ENCODE results near the gene CCDC50.

DNA sequence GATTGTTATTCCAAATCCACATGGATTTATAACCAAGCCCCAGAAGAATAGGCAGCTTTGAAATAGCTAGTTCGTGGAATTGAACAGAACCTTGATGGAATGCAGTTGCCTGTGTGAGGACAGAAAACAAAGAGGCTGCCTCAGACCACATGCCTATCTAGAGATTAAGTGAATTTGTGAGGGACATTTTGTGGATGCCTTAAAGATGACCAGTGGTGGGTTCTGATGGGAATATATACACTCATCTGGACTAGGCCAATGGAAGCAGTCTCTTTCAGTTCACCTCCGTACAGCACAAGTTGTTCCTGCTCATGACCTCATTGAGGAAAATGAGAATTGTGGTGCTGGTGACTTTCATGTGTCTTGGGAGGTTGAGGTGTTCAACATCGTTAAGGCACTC, 68.6 kb downstream of the CCDC50 start:
- no peak for TF ChIP-seq POLR2A (IDR thresholded peaks at IDR 0.05)
- TF ChIP-seq, protein P1, sequence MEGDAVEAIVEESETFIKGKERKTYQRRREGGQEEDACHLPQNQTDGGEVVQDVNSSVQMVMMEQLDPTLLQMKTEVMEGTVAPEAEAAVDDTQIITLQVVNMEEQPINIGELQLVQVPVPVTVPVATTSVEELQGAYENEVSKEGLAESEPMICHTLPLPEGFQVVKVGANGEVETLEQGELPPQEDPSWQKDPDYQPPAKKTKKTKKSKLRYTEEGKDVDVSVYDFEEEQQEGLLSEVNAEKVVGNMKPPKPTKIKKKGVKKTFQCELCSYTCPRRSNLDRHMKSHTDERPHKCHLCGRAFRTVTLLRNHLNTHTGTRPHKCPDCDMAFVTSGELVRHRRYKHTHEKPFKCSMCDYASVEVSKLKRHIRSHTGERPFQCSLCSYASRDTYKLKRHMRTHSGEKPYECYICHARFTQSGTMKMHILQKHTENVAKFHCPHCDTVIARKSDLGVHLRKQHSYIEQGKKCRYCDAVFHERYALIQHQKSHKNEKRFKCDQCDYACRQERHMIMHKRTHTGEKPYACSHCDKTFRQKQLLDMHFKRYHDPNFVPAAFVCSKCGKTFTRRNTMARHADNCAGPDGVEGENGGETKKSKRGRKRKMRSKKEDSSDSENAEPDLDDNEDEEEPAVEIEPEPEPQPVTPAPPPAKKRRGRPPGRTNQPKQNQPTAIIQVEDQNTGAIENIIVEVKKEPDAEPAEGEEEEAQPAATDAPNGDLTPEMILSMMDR (IDR thresholded peaks at IDR 0.05), result no peak

Measured in upper lobe of left lung (tissue), 4 donors.